GM23338 (cell line): ENCODE results near the gene PGLYRP2. TPM values are rescaled to one million over a fixed set of nuclear protein-coding genes. Genes with fewer than 3 reads are reported as not detected.

Source experiments
- ATAC-seq: fragments of 200-7000 bp; cut with Tn5 transposase; 3 replicates; pipeline ENCODE4 v1.9.1; 2020
- DNase-seq: peaks from one replicate; pipeline ENCODE4 v3.0.0-alpha.2; 2015; ENCODE audit warnings: low spot score
- H2AFZ ChIP-seq: fragments of 200-600 bp; sonication (generic); 2 replicates; pipeline ENCODE4 v1.8.0; 2016; ENCODE audit warnings: antibody characterized with exemption, mild to moderate bottlenecking, moderate library complexity
- H3F3A ChIP-seq: fragments of 200-600 bp; sonication (generic); replicated peaks from 2 replicates; pipeline ENCODE4 v1.8.0; 2017; ENCODE audit warnings: antibody characterized with exemption, mixed run types, low read depth
- H3K27ac ChIP-seq: fragments of 200-600 bp; sonication (generic); 2 replicates; pipeline ENCODE4 v1.6.1; 2016; ENCODE audit warnings: low read depth
- H3K27me3 ChIP-seq: fragments of 200-600 bp; sonication (generic); 2 replicates; pipeline ENCODE4 v1.8.0; 2016; ENCODE audit warnings: mild to moderate bottlenecking, mixed run types, moderate library complexity; ENCODE audit not compliant: insufficient read depth
- H3K36me3 ChIP-seq: fragments of 200-600 bp; sonication (generic); 2 replicates; pipeline ENCODE4 v1.8.0; 2016; ENCODE audit warnings: mild to moderate bottlenecking; ENCODE audit not compliant: insufficient read depth
- H3K4me1 ChIP-seq: fragments of 200-600 bp; sonication (generic); 2 replicates; pipeline ENCODE4 v1.8.0; 2016; ENCODE audit warnings: mild to moderate bottlenecking, moderate library complexity; ENCODE audit not compliant: insufficient read depth
- H3K4me2 ChIP-seq: fragments of 200-600 bp; sonication (generic); 2 replicates; pipeline ENCODE4 v1.7.1; 2017; ENCODE audit warnings: mixed run types
- H3K4me3 ChIP-seq: fragments of 200-600 bp; sonication (generic); 2 replicates; pipeline ENCODE4 v1.6.1; 2016; ENCODE audit warnings: mixed run types
- H3K79me2 ChIP-seq: fragments of 200-600 bp; sonication (generic); replicated peaks from 2 replicates; pipeline ENCODE4 v1.8.0; 2017; ENCODE audit warnings: mild to moderate bottlenecking; ENCODE audit not compliant: insufficient read depth
- H3K9me2 ChIP-seq: fragments of 200-600 bp; sonication (generic); 2 replicates; pipeline ENCODE4 v1.8.0; 2017; ENCODE audit not compliant: insufficient read depth
- H4K20me1 ChIP-seq: fragments of 200-600 bp; sonication (generic); replicated peaks from 2 replicates; pipeline ENCODE4 v1.8.0; 2017; ENCODE audit warnings: mild to moderate bottlenecking; ENCODE audit not compliant: insufficient read depth
- H3K27ac Mint-ChIP-seq: 2 replicates; pipeline ENCODE4 v1.8.0; 2020; ENCODE audit warnings: inconsistent platforms, mild to moderate bottlenecking, moderate library complexity, mixed read lengths
- H3K27me3 Mint-ChIP-seq: 3 replicates; pipeline ENCODE4 v1.8.0; 2022; ENCODE audit warnings: low read depth, mild to moderate bottlenecking, moderate library complexity, mixed read lengths, inconsistent platforms; ENCODE audit not compliant: insufficient read depth, poor library complexity
- H3K36me3 Mint-ChIP-seq: 3 replicates; pipeline ENCODE4 v1.8.0; 2021; ENCODE audit warnings: low read depth, mild to moderate bottlenecking, inconsistent platforms, moderate library complexity, mixed read lengths
- H3K4me1 Mint-ChIP-seq: 3 replicates; pipeline ENCODE4 v1.8.0; 2020; ENCODE audit warnings: mild to moderate bottlenecking, inconsistent platforms, mixed read lengths
- H3K4me3 Mint-ChIP-seq: 3 replicates; pipeline ENCODE4 v1.8.0; 2021; ENCODE audit warnings: moderate library complexity, mild to moderate bottlenecking, inconsistent platforms, mixed read lengths
- H3K9me3 Mint-ChIP-seq: 3 replicates; pipeline ENCODE4 v1.8.0; 2020; ENCODE audit warnings: moderate library complexity, mild to moderate bottlenecking, inconsistent platforms, mixed read lengths
- CREB1 ChIP-seq: fragments of 250-450 bp; sonication (Bioruptor Pico); IDR thresholded peaks from 2 replicates; pipeline ENCODE4 v1.5.0; 2020; ENCODE audit warnings: low read depth, mild to moderate bottlenecking, moderate library complexity
- EZH2 ChIP-seq: fragments of 200-600 bp; sonication (generic); IDR thresholded peaks from one replicate; pipeline ENCODE4 v1.8.0; 2017; ENCODE audit warnings: antibody characterized with exemption, mild to moderate bottlenecking, low read depth; ENCODE audit not compliant: unreplicated experiment
- EZH2phosphoT487 ChIP-seq: fragments of 200-600 bp; sonication (generic); IDR thresholded peaks from one replicate; pipeline ENCODE4 v1.8.1; 2018; ENCODE audit warnings: antibody characterized with exemption; ENCODE audit not compliant: unreplicated experiment
- NANOG ChIP-seq: IDR thresholded peaks from 2 replicates; pipeline ENCODE4 v1.6.1; 2016; ENCODE audit warnings: antibody characterized with exemption, borderline replicate concordance
- POLR2AphosphoS5 ChIP-seq: IDR thresholded peaks from 2 replicates; pipeline ENCODE4 v1.6.1; 2016; ENCODE audit warnings: antibody characterized with exemption, low read depth
- STAT1 ChIP-seq: IDR thresholded peaks from one replicate; pipeline ENCODE4 v1.6.1; 2016; ENCODE audit warnings: antibody characterized with exemption; ENCODE audit not compliant: unreplicated experiment
- ZNF114 ChIP-seq: fragments of 250-450 bp; sonication (Bioruptor Pico); IDR thresholded peaks from 2 replicates; pipeline ENCODE4 v1.5.0; 2020; ENCODE audit warnings: mild to moderate bottlenecking, moderate library complexity
- ZNF331 ChIP-seq: fragments of 250-450 bp; sonication (Bioruptor Pico); IDR thresholded peaks from 2 replicates; pipeline ENCODE4 v1.5.0; 2020; ENCODE audit warnings: low read depth, mild to moderate bottlenecking, moderate library complexity
- polyA plus RNA-seq: library from polyadenylated mRNA; unstranded; fragments of >200 nt; fragmentation: Nextera tagmentation; extraction: Ambion mirVana; gene quantifications from 2 replicates; pipeline ENCODE4 v1.2.1, GENCODE V29; 2016
- total RNA-seq: library from RNA; depleted of rRNA; stranded (reverse); fragments of >200 nt; shearing (Covaris generic); gene quantifications from 2 replicates; pipeline ENCODE4 v1.2.3, GENCODE V29; 2014
- TF ChIP-seq, protein P1 (sequence below): IDR thresholded peaks from one replicate; pipeline ENCODE4 v1.6.1; 2018; ENCODE audit warnings: antibody characterized with exemption; ENCODE audit not compliant: unreplicated experiment
- TF ChIP-seq, protein P2 (sequence below): IDR thresholded peaks from 2 replicates; pipeline ENCODE4 v1.6.1; 2016; ENCODE audit warnings: antibody characterized with exemption

Gene PGLYRP2
- total and polyA plus RNA-seq, 2 experiments from 2014 or later: not detected

DNA sequence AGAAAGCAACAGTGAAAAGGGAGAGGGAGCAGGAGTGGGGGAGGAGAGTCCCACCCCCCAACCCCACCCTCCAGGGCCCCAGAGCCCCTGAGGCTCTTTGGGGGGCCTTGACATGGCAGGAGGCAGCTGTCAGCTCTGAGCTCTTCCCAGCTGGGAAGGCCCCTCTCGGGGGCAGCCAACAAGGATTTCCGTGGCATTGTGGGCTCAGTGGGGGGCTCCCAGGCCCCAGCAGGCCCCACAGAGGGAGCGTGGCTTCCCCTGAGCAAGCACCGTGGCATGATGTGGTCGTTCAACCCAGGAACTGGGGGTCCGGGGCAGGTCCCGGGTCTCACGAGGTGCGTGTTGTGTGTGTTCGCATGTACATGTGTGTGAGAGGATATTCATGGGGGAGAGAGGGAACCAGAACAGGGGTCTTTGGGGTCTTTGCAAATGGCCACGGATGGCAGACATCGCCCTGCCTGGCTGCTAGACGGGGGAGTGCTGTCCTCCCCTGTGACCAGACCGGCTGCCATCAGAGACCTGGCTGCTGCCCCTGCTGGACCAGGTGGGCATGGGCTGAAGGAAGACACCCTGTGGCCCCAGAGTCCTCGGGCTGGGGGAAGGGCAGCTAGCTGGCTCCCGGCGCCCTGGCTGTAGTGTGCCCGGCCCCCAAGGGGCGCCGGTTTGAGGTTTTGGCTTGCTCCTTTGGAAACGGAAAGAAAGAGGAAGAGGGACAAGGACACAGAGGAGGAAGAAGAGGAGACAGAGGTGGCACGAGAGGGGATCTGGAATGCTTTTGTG is 56.8 kb downstream of the PGLYRP2 start (continued):
- TF ChIP-seq EZH2: no peak
- TF ChIP-seq, protein P1, sequence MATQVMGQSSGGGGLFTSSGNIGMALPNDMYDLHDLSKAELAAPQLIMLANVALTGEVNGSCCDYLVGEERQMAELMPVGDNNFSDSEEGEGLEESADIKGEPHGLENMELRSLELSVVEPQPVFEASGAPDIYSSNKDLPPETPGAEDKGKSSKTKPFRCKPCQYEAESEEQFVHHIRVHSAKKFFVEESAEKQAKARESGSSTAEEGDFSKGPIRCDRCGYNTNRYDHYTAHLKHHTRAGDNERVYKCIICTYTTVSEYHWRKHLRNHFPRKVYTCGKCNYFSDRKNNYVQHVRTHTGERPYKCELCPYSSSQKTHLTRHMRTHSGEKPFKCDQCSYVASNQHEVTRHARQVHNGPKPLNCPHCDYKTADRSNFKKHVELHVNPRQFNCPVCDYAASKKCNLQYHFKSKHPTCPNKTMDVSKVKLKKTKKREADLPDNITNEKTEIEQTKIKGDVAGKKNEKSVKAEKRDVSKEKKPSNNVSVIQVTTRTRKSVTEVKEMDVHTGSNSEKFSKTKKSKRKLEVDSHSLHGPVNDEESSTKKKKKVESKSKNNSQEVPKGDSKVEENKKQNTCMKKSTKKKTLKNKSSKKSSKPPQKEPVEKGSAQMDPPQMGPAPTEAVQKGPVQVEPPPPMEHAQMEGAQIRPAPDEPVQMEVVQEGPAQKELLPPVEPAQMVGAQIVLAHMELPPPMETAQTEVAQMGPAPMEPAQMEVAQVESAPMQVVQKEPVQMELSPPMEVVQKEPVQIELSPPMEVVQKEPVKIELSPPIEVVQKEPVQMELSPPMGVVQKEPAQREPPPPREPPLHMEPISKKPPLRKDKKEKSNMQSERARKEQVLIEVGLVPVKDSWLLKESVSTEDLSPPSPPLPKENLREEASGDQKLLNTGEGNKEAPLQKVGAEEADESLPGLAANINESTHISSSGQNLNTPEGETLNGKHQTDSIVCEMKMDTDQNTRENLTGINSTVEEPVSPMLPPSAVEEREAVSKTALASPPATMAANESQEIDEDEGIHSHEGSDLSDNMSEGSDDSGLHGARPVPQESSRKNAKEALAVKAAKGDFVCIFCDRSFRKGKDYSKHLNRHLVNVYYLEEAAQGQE: no peak
- no peak for TF ChIP-seq EZH2phosphoT487
- TF ChIP-seq, protein P2, sequence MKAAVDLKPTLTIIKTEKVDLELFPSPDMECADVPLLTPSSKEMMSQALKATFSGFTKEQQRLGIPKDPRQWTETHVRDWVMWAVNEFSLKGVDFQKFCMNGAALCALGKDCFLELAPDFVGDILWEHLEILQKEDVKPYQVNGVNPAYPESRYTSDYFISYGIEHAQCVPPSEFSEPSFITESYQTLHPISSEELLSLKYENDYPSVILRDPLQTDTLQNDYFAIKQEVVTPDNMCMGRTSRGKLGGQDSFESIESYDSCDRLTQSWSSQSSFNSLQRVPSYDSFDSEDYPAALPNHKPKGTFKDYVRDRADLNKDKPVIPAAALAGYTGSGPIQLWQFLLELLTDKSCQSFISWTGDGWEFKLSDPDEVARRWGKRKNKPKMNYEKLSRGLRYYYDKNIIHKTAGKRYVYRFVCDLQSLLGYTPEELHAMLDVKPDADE: no peak
- no peak for TF ChIP-seq CREB1 (CRISPR knock-in tag)
- no peak for TF ChIP-seq STAT1

DNA sequence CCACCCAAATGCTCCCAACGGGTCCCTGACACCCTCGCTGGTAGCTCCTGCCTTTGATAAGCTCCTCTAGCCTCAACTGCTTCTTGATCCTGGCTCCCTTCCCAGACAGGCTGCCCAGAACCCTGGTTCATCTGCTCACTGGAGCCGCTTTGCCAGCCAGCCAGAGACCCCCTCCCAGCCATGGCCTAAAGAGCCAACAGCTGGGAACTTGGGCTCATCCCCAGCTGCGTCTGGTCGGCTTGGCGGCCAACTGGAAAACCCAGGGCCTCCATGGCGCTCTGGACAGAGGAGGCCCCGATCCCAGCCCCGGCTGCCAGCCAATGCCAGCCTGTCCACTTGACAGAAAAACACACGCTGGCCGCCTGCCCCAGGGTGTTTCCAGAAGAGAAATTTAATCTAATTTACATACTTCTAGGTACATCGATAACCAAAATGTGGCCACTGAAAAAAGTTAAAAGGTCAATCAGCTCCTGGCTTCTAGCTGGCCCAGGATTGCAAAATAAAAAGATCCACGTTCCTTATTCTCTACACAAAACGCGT is 57.5 kb downstream of the PGLYRP2 start:
- no peaks in the 10 kb centered on the region for H3K27me3 ChIP-seq
- H3K36me3 Mint-ChIP-seq: peaks cover 37% of the 10 kb centered on the region
- H2AFZ ChIP-seq: no peak overlapping the region

DNA sequence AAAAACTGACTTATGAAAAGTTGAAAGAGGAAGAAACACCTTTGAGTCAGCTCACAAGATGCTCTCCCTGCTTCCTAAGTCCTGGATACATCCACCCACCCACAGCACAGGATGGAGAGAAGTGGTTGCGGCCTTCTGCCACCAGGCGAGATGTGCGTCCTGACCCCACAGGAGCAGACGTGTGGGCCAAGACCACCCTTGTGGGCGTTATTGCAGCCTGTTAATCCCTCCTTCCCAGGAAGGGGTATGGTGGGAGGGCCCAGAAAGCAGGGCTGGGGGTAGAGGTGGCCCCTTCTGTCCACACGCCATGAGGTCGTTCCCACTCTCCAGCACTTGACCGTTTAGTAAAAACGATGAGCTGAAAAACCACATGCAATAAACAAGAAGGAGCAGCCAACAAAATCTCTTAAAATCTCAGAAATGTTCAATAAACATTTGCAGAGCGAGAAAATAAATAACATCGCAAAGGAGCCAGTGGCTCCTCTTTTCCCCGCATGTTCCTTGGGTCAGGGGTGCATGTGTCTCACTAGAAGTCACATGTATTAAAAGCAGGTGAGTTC is 58.1 kb downstream of the PGLYRP2 start:
- H3K36me3 ChIP-seq: peaks cover 5% of the 10 kb centered on the region; the same call in 1 of the 2 replicates
- peaks cover 21% of the 10 kb centered on the region for H4K20me1 ChIP-seq
- no peak for DNase-seq
- peaks cover 23% of the 10 kb centered on the region for H3K79me2 ChIP-seq
- H3K4me3 ChIP-seq: no peak overlapping the region
- H3K4me1 Mint-ChIP-seq: peaks cover 10% of the 10 kb centered on the region
- H3K4me3 Mint-ChIP-seq: no peak overlapping the region
- H3K27me3 ChIP-seq: no peaks in the 10 kb centered on the region
- no peaks in the 10 kb centered on the region; the same call in 1 of the 3 replicates for H3K9me3 Mint-ChIP-seq
- H2AFZ ChIP-seq: no peak overlapping the region
- no peak overlapping the region for H3K4me2 ChIP-seq
- H3K27ac Mint-ChIP-seq: no peak overlapping the region
- peaks cover 11% of the 10 kb centered on the region for H3K27me3 Mint-ChIP-seq
- H3K4me1 ChIP-seq: peaks cover 9% of the 10 kb centered on the region; the same call in 1 of the 2 replicates
- H3K9me2 ChIP-seq: no peaks in the 10 kb centered on the region
- H3K36me3 Mint-ChIP-seq: peaks cover 38% of the 10 kb centered on the region
- no peak overlapping the region for H3K27ac ChIP-seq
- peaks cover 20% of the 10 kb centered on the region for H3F3A ChIP-seq
- no peak for ATAC-seq
- TF ChIP-seq, protein P2: no peak
- no peak for TF ChIP-seq ZNF114 (CRISPR knock-in tag)
- no peak for TF ChIP-seq STAT1
- TF ChIP-seq POLR2AphosphoS5: no peak
- TF ChIP-seq EZH2phosphoT487: no peak
- TF ChIP-seq ZNF331 (CRISPR knock-in tag): no peak
- TF ChIP-seq, protein P1: no peak

More for the DNA sequence above, 57.5 kb downstream of the PGLYRP2 start:
- no peaks in the 10 kb centered on the region for H3K36me3 ChIP-seq
- no peak for TF ChIP-seq NANOG
- DNase-seq: no peak
- no peak overlapping the region for H3K4me2 ChIP-seq
- Mint-ChIP-seq H3K27ac (no peak overlapping the region), H3K27me3 (peaks cover 11% of the 10 kb centered on the region), H3K9me3 (no peaks in the 10 kb centered on the region; the same call in 2 of the 3 replicates), H3K4me1 (peaks cover 10% of the 10 kb centered on the region), H3K4me3 (no peak overlapping the region)
- H3K4me3 ChIP-seq: no peak overlapping the region
- no peak overlapping the region for H3K27ac ChIP-seq
- H3K4me1 ChIP-seq: peaks cover 9% of the 10 kb centered on the region; the same call in 1 of the 2 replicates
- H3K9me2 ChIP-seq: no peaks in the 10 kb centered on the region
- ATAC-seq: no peak
- peaks cover 18% of the 10 kb centered on the region for H3K79me2 ChIP-seq
- peaks cover 15% of the 10 kb centered on the region for H4K20me1 ChIP-seq
- peaks cover 17% of the 10 kb centered on the region for H3F3A ChIP-seq
